Esophagus (tissue), 2 donors: ENCODE measurements around the gene CCND1. TPM values are rescaled to one million over a fixed set of nuclear protein-coding genes. Genes with fewer than 3 reads are reported as not detected.

Experiments used
- H3K27ac ChIP-seq, 2 donors: one replicate each; pipeline ENCODE4 v1.5.1; 2013; ENCODE audit warnings: low read depth in 2 of 2, mild to moderate bottlenecking in 2 of 2, inconsistent platforms in 1 of 2, low read length in 1 of 2, moderate library complexity in 1 of 2
- H3K27me3 ChIP-seq, 2 donors: one replicate each; pipeline ENCODE4 v1.6.1; 2013; ENCODE audit warnings: low read length in 2 of 2, control low read depth in 1 of 2, mild to moderate bottlenecking in 1 of 2; ENCODE audit not compliant: insufficient read depth in 2 of 2, control insufficient read depth in 1 of 2
- H3K36me3 ChIP-seq, 2 donors: one replicate each; pipeline ENCODE4 v1.6.1; 2013; ENCODE audit warnings: low read length in 1 of 2; ENCODE audit not compliant: control insufficient read depth in 2 of 2, insufficient read depth in 2 of 2
- H3K4me1 ChIP-seq, 2 donors: one replicate each; pipeline ENCODE4 v1.6.1; 2013; ENCODE audit warnings: low read length in 1 of 2; ENCODE audit not compliant: control insufficient read depth in 2 of 2, insufficient read depth in 2 of 2
- H3K4me3 ChIP-seq, 2 donors: one replicate each; pipeline ENCODE4 v1.5.1; 2013; ENCODE audit warnings: low read length in 2 of 2, mild to moderate bottlenecking in 2 of 2, low read depth in 1 of 2, moderate library complexity in 1 of 2
- H3K9me3 ChIP-seq, 2 donors: one replicate each; pipeline ENCODE4 v1.6.1; 2013; ENCODE audit warnings: mild to moderate bottlenecking in 2 of 2, low read depth in 1 of 2, low read length in 1 of 2, moderate library complexity in 1 of 2; ENCODE audit not compliant: control insufficient read depth in 2 of 2, insufficient read depth in 1 of 2
- WGBS, 2 donors: extraction: QIAGEN DNeasy Blood & Tissue Kit; methylation state at CpG; one replicate each; pipeline ENCODE4 v1.1.7; 2013; 5-methylcytosine and 5-hydroxymethylcytosine counted together
- polyA plus RNA-seq, 2 donors: library from polyadenylated mRNA; stranded (reverse); fragments of 200-250 nt; gene quantifications; one replicate each; pipeline ENCODE4 v1.2.3, GENCODE V29; 2013
- donor health status: healthy with polysubstance abuse.
- donor health status: Bipolar disorder and iron deficiency.

CCND1 gene
- polyA plus RNA-seq, 2 donors: 45.1 to 48.5 TPM

DNA sequence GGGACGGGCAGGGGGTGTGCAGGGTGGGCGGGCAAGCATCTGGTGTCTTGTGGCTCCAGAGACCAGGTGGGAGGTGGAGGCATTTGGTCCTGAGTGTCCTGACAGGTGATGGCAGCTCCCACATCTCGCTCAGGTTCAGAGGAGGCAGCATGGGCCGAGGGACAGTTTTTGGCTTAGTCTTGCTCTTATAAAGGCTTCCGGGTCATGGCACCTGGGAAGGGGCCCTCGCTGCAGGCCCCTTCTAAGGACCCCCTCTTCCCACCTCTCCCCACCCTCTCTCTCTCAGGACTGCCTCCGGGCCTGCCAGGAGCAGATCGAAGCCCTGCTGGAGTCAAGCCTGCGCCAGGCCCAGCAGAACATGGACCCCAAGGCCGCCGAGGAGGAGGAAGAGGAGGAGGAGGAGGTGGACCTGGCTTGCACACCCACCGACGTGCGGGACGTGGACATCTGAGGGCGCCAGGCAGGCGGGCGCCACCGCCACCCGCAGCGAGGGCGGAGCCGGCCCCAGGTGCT, 9.9 kb downstream of the CCND1 start:
- Histone ChIP-seq H3K27me3 (no peaks in the 10 kb centered on the region), H3K27ac (no peak overlapping the region), H3K4me3 (no peak overlapping the region), H3K36me3 (peaks cover 3 to 42% of the 10 kb centered on the region in 2 donors), H3K4me1 (peaks cover 0 to 9% of the 10 kb centered on the region in 2 donors), H3K9me3 (peaks cover 0 to 2% of the 10 kb centered on the region in 2 donors)
- WGBS, 2 donors: 81 to 85% methylated on average over 23 of the region's 23 CpGs

DNA sequence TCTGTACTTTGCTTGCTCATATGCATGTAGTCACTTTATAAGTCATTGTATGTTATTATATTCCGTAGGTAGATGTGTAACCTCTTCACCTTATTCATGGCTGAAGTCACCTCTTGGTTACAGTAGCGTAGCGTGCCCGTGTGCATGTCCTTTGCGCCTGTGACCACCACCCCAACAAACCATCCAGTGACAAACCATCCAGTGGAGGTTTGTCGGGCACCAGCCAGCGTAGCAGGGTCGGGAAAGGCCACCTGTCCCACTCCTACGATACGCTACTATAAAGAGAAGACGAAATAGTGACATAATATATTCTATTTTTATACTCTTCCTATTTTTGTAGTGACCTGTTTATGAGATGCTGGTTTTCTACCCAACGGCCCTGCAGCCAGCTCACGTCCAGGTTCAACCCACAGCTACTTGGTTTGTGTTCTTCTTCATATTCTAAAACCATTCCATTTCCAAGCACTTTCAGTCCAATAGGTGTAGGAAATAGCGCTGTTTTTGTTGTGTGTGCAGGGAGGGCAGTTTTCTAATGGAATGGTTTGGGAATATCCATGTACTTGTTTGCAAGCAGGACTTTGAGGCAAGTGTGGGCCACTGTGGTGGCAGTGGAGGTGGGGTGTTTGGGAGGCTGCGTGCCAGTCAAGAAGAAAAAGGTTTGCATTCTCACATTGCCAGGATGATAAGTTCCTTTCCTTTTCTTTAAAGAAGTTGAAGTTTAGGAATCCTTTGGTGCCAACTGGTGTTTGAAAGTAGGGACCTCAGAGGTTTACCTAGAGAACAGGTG, 11.1 kb downstream of the CCND1 start:
- peaks cover 3 to 39% of the 10 kb centered on the region in 2 donors for H3K36me3 ChIP-seq
- H3K9me3 ChIP-seq: peaks cover 0 to 2% of the 10 kb centered on the region in 2 donors
- H3K4me3 ChIP-seq: no peak overlapping the region
- WGBS, 2 donors: 85 to 88% methylated on average over 15 of the region's 15 CpGs
- H3K27ac ChIP-seq: no peak overlapping the region
- no peaks in the 10 kb centered on the region for H3K27me3 ChIP-seq
- H3K4me1 ChIP-seq: peaks cover 0 to 9% of the 10 kb centered on the region in 2 donors

DNA sequence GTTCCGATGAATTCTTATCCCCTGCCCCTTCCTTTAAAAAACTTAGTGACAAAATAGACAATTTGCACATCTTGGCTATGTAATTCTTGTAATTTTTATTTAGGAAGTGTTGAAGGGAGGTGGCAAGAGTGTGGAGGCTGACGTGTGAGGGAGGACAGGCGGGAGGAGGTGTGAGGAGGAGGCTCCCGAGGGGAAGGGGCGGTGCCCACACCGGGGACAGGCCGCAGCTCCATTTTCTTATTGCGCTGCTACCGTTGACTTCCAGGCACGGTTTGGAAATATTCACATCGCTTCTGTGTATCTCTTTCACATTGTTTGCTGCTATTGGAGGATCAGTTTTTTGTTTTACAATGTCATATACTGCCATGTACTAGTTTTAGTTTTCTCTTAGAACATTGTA, 12.0 kb downstream of the CCND1 start:
- peaks cover 4 to 9% of the 10 kb centered on the region in 2 donors for H3K4me1 ChIP-seq
- peaks cover 0 to 2% of the 10 kb centered on the region in 2 donors for H3K9me3 ChIP-seq
- H3K4me3 ChIP-seq: no peak overlapping the region
- peaks cover 3 to 31% of the 10 kb centered on the region in 2 donors for H3K36me3 ChIP-seq
- no peak overlapping the region for H3K27ac ChIP-seq
- no peaks in the 10 kb centered on the region for H3K27me3 ChIP-seq
- 76 to 83% methylated on average over 11 of the region's 11 CpGs for WGBS, 2 donors

DNA sequence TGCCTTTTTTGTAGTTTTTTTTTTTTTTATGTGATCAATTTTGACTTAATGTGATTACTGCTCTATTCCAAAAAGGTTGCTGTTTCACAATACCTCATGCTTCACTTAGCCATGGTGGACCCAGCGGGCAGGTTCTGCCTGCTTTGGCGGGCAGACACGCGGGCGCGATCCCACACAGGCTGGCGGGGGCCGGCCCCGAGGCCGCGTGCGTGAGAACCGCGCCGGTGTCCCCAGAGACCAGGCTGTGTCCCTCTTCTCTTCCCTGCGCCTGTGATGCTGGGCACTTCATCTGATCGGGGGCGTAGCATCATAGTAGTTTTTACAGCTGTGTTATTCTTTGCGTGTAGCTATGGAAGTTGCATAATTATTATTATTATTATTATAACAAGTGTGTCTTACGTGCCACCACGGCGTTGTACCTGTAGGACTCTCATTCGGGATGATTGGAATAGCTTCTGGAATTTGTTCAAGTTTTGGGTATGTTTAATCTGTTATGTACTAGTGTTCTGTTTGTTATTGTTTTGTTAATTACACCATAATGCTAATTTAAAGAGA, 12.5 kb downstream of the CCND1 start:
- peaks cover 6 to 9% of the 10 kb centered on the region in 2 donors for H3K4me1 ChIP-seq
- no peaks in the 10 kb centered on the region for H3K27me3 ChIP-seq
- peaks cover 3 to 27% of the 10 kb centered on the region in 2 donors for H3K36me3 ChIP-seq
- peaks cover 0 to 2% of the 10 kb centered on the region in 2 donors for H3K9me3 ChIP-seq
- no peak overlapping the region for H3K27ac ChIP-seq
- WGBS, 2 donors: 79 to 87% methylated on average over 22 to 23 of the region's 23 CpGs
- H3K4me3 ChIP-seq: no peak overlapping the region

DNA sequence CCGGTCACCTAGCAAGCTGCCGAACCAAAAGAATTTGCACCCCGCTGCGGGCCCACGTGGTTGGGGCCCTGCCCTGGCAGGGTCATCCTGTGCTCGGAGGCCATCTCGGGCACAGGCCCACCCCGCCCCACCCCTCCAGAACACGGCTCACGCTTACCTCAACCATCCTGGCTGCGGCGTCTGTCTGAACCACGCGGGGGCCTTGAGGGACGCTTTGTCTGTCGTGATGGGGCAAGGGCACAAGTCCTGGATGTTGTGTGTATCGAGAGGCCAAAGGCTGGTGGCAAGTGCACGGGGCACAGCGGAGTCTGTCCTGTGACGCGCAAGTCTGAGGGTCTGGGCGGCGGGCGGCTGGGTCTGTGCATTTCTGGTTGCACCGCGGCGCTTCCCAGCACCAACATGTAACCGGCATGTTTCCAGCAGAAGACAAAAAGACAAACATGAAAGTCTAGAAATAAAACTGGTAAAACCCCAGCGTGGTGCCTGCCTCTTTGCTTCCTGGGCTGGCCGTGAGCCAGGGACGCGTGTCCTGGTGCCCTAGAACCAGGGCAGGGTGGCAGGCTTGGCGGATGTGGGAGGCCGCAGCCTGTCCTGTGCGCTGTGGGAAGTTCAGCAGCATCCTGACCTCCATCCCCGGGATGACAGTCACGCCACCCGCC, 13.2 kb downstream of the CCND1 start:
- WGBS, 2 donors: 59 to 71% methylated on average over 38 of the region's 38 CpGs

DNA sequence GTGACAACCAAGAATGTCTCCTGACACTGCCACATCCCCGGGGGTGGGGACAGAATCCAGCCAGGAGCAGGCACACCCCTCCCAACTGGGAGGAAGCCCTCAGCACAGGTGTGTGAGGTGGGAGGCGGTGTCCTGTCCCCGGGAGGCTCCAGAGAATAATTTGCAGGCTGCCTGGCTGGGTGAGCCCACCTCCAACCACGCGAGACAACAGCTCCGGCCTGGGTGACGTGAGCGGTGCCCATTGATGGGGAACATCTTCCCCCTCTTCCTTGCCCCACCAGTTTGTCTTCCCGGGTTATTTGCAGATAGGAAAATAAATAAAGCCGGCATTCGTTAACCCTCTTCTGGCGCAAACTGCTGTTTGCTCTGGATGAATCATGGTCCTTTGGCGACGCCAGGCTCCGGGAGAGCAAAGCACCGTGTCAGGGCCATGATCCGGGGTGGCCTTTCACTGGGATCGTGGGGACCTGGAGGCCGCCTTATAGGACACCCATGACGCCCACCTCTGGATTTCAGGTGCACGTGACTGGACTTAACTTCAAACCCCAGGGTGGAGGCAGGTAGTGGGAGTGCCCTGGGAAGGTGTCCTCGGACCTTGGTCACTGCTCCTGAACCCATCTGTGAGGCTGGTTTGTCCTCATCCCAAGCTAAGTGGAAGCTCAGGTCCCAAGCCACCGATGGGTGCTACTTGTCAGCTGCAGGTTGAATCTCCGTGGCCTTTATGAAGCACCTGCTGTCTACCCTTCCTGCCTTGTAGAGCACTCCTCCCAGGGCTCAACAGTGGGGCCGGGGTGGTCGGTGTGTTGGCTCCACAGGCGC, 13.9 kb downstream of the CCND1 start:
- Histone ChIP-seq H3K4me1 (peaks cover 6 to 9% of the 10 kb centered on the region in 2 donors), H3K27me3 (no peaks in the 10 kb centered on the region), H3K4me3 (no peak overlapping the region), H3K36me3 (peaks cover 3 to 20% of the 10 kb centered on the region in 2 donors), H3K9me3 (peaks cover 0 to 2% of the 10 kb centered on the region in 2 donors), H3K27ac (peak overlapping the region; percentile 8 to 34)
- WGBS, 2 donors: 45 to 48% methylated on average over 27 of the region's 27 CpGs

More for the DNA sequence above, 13.2 kb downstream of the CCND1 start:
- Histone ChIP-seq H3K4me1 (peaks cover 6 to 9% of the 10 kb centered on the region in 2 donors), H3K4me3 (no peak overlapping the region), H3K27ac (peak overlapping the region; percentile 8 to 34), H3K9me3 (peaks cover 0 to 2% of the 10 kb centered on the region in 2 donors), H3K27me3 (no peaks in the 10 kb centered on the region), H3K36me3 (peaks cover 3 to 27% of the 10 kb centered on the region in 2 donors)

DNA sequence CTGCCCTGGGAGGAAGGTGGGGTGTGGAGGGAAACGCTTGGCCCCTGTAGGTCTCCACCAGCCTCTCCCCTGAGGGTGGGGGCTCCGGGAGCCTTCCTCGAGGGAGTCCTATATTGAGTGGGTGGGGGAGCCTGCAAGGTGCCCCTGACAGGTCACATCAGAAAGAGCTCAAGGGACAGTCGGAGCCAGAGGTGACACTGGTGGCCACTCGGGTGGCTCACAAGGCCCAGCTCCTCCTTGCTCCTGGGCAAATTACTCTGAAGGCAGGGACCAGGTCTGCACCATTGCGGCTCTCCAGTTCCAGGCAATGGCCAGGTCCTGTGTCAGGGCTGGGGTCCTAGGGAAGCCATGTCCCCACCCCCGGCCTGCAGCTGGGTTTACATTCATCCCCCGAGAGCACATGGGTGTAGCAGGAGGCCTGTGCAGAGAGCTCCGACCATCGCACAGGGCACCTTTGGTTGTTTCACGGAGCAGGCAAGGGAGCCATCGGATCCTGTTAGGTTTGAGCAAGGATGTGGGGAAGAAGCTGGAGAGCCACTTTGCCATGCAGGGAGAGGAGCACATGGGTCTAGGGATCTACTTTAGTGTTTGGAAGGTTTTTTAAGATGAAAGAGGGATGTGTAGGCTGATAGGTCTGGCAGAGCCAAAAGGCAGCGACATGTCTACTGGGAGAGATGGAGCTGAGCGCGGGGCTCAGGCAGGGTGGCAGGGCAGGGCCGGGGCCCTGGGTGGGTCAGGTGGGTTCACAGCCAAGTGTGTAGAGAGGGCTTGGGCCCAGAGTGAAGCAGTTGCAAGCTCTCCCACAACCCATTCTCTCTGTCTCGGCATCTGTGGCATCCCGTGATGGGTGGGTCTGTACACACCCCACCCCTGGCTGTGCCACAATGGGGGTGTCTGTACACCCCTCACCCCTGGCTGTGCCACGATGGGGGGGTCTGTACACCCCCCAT, 14.8 kb downstream of the CCND1 start:
- Histone ChIP-seq H3K27ac (no peak overlapping the region), H3K4me3 (no peak overlapping the region), H3K9me3 (no peaks in the 10 kb centered on the region), H3K27me3 (no peaks in the 10 kb centered on the region), H3K36me3 (peaks cover 3 to 15% of the 10 kb centered on the region in 2 donors), H3K4me1 (peaks cover 6 to 7% of the 10 kb centered on the region in 2 donors)
- 84 to 86% methylated on average over 19 of the region's 19 CpGs for WGBS, 2 donors

DNA sequence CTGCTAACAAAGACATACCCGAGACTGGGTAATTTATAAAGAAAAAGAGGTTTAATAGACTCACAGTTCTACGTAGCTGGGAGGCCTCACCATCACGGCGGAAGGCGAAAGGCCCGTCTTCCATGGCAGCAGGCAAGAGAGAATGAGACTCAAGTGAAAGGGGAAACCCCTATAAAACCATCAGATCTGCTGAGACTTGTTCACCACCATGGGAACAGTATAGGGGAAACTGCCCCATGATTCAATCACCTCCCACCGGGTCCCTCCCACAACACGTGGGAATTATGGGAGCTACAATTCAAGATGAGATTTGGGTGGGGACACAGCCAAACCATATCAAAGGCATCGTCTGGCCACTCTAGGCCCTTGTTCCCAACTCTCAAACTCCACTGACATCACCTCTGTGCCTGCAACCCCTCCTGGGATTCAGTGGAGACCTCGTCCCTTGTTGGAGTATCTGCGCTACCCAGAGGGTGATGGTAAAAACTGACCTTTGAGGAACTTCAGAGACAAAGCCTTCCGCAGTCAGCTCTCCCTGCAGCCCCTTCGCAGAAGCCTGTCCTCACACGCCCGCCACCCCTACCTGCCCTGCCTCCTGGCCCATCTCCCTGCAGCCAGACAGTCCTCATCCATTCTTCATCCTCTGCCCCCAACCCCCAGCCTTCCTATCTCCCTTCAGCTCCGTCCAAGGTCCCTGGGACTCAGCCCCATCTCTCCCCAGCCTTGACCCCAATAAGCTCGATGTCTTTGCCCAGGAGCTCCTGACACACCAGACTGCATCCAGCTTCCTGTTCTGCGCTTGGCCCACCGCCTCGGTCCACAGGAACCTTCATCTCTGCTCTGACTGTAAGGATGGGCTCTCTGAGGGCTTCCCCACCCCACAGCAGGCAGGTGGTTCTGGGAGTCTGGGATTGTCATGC, 15.8 kb downstream of the CCND1 start:
- H3K27me3 ChIP-seq: no peaks in the 10 kb centered on the region
- H3K4me1 ChIP-seq: peaks cover 6 to 7% of the 10 kb centered on the region in 2 donors
- 68 to 77% methylated on average over 20 of the region's 20 CpGs for WGBS, 2 donors
- no peaks in the 10 kb centered on the region for H3K9me3 ChIP-seq
- peaks cover 3 to 13% of the 10 kb centered on the region in 2 donors for H3K36me3 ChIP-seq
- H3K27ac ChIP-seq: no peak overlapping the region
- no peak overlapping the region for H3K4me3 ChIP-seq
